ENCODE measurements around the gene ASCL1.

ASCL1 gene

GRCh38 chr12:102992297-102992696 lies 34.8 kb downstream of the ASCL1 start:
- no peaks in the 10 kb centered on the region for H3K27me3 ChIP-seq (ENCODE audit: low read length)
- H3K4me2 ChIP-seq (ENCODE audit: low read depth, low read length, poor library complexity, severe bottlenecking), result no peak overlapping the region
- H2AFZ ChIP-seq (ENCODE audit: low read depth, low read length, severe bottlenecking), result no peak overlapping the region
- H3K36me3 ChIP-seq (ENCODE audit: low read length), result no peaks in the 10 kb centered on the region
- no peaks in the 10 kb centered on the region for H3K79me2 ChIP-seq (ENCODE audit: insufficient read depth, low read length)
- H3K9me3 ChIP-seq (ENCODE audit: insufficient read depth, low read length), result no peaks in the 10 kb centered on the region
- no peaks in the 10 kb centered on the region for H3K9me2 ChIP-seq (replicated peaks; ENCODE audit: insufficient read depth, low read length)
- no peak overlapping the region for H3K27ac ChIP-seq (ENCODE audit: low read depth, low read length)
- no peak overlapping the region for H3K9ac ChIP-seq (ENCODE audit: low read length)
- TF ChIP-seq EZH2phosphoT487 (conservative IDR thresholded peaks at IDR 0.05; ENCODE audit: low read length), result no peak
- TF ChIP-seq, protein P1, sequence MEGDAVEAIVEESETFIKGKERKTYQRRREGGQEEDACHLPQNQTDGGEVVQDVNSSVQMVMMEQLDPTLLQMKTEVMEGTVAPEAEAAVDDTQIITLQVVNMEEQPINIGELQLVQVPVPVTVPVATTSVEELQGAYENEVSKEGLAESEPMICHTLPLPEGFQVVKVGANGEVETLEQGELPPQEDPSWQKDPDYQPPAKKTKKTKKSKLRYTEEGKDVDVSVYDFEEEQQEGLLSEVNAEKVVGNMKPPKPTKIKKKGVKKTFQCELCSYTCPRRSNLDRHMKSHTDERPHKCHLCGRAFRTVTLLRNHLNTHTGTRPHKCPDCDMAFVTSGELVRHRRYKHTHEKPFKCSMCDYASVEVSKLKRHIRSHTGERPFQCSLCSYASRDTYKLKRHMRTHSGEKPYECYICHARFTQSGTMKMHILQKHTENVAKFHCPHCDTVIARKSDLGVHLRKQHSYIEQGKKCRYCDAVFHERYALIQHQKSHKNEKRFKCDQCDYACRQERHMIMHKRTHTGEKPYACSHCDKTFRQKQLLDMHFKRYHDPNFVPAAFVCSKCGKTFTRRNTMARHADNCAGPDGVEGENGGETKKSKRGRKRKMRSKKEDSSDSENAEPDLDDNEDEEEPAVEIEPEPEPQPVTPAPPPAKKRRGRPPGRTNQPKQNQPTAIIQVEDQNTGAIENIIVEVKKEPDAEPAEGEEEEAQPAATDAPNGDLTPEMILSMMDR (IDR thresholded peaks at IDR 0.05; ENCODE audit: insufficient read depth, low read length, poor library complexity, severe bottlenecking), result no peak
- no peak overlapping the region for H3K4me3 ChIP-seq (ENCODE audit: insufficient read depth, low read length, poor library complexity, severe bottlenecking)
- no peaks in the 10 kb centered on the region for H3F3A ChIP-seq (ENCODE audit: insufficient read depth)
- H4K20me1 ChIP-seq (ENCODE audit: low read depth, low read length), result no peaks in the 10 kb centered on the region

- Histone ChIP-seq H3K36me3 (ENCODE audit: low read length) (no peaks in the 10 kb centered on the region), H3K27ac (ENCODE audit: low read depth, low read length) (no peak overlapping the region), H3K9me3 (ENCODE audit: insufficient read depth, low read length) (no peaks in the 10 kb centered on the region), H3K4me2 (ENCODE audit: low read depth, low read length, poor library complexity, severe bottlenecking) (no peak overlapping the region), H3F3A (ENCODE audit: insufficient read depth) (no peaks in the 10 kb centered on the region), H3K4me3 (ENCODE audit: insufficient read depth, low read length, poor library complexity, severe bottlenecking) (no peak overlapping the region), H3K27me3 (ENCODE audit: low read length) (no peaks in the 10 kb centered on the region), H3K9me2 (replicated peaks; ENCODE audit: insufficient read depth, low read length) (no peaks in the 10 kb centered on the region), H2AFZ (ENCODE audit: low read depth, low read length, severe bottlenecking) (no peak overlapping the region), H3K9ac (ENCODE audit: low read length) (no peak overlapping the region), H4K20me1 (ENCODE audit: low read depth, low read length) (no peaks in the 10 kb centered on the region), H3K79me2 (ENCODE audit: insufficient read depth, low read length) (no peaks in the 10 kb centered on the region)
- TF ChIP-seq, protein P1 (IDR thresholded peaks at IDR 0.05; ENCODE audit: insufficient read depth, low read length, poor library complexity, severe bottlenecking), result no peak
- no peak for TF ChIP-seq EZH2phosphoT487 (conservative IDR thresholded peaks at IDR 0.05; ENCODE audit: low read length)
Observed at GRCh38 chr12:102992720-102993119, 35.2 kb downstream of the ASCL1 start.

- Histone ChIP-seq H4K20me1 (ENCODE audit: low read depth, low read length) (no peaks in the 10 kb centered on the region), H3K9me2 (replicated peaks; ENCODE audit: insufficient read depth, low read length) (no peaks in the 10 kb centered on the region), H3K27me3 (ENCODE audit: low read length) (no peaks in the 10 kb centered on the region), H2AFZ (ENCODE audit: low read depth, low read length, severe bottlenecking) (no peak overlapping the region), H3K9me3 (ENCODE audit: insufficient read depth, low read length) (no peaks in the 10 kb centered on the region), H3K4me3 (ENCODE audit: insufficient read depth, low read length, poor library complexity, severe bottlenecking) (no peak overlapping the region), H3F3A (ENCODE audit: insufficient read depth) (no peaks in the 10 kb centered on the region), H3K36me3 (ENCODE audit: low read length) (no peaks in the 10 kb centered on the region), H3K79me2 (ENCODE audit: insufficient read depth, low read length) (no peaks in the 10 kb centered on the region), H3K9ac (ENCODE audit: low read length) (no peak overlapping the region), H3K4me2 (ENCODE audit: low read depth, low read length, poor library complexity, severe bottlenecking) (no peak overlapping the region), H3K27ac (ENCODE audit: low read depth, low read length) (no peak overlapping the region)
- TF ChIP-seq EZH2phosphoT487 (conservative IDR thresholded peaks at IDR 0.05; ENCODE audit: low read length), result no peak
- TF ChIP-seq, protein P1 (IDR thresholded peaks at IDR 0.05; ENCODE audit: insufficient read depth, low read length, poor library complexity, severe bottlenecking), result no peak
Observed at GRCh38 chr12:102993537-102993936, 36.1 kb downstream of the ASCL1 start.

Measured in SU-DHL-6 (cell line).